Fibroblast of mammary gland (primary cell): ENCODE results near the gene GP1BA.

Source experiments
- DNase-seq: peaks from one replicate; pipeline ENCODE4 v3.0.0-alpha.2; 2010; ENCODE audit warnings: low read depth
- H3K4me3 ChIP-seq: 2 replicates; pipeline ENCODE4 v1.5.1; 2011; ENCODE audit warnings: low read depth, mild to moderate bottlenecking, low read length, moderate library complexity; ENCODE audit not compliant: control insufficient read depth
- TF ChIP-seq, protein P1 (sequence below): conservative IDR thresholded peaks from 2 replicates; pipeline ENCODE4 v1.5.1; 2011; ENCODE audit warnings: low read depth, low read length, inconsistent platforms; ENCODE audit not compliant: control insufficient read depth, insufficient read depth

GP1BA gene

DNA sequence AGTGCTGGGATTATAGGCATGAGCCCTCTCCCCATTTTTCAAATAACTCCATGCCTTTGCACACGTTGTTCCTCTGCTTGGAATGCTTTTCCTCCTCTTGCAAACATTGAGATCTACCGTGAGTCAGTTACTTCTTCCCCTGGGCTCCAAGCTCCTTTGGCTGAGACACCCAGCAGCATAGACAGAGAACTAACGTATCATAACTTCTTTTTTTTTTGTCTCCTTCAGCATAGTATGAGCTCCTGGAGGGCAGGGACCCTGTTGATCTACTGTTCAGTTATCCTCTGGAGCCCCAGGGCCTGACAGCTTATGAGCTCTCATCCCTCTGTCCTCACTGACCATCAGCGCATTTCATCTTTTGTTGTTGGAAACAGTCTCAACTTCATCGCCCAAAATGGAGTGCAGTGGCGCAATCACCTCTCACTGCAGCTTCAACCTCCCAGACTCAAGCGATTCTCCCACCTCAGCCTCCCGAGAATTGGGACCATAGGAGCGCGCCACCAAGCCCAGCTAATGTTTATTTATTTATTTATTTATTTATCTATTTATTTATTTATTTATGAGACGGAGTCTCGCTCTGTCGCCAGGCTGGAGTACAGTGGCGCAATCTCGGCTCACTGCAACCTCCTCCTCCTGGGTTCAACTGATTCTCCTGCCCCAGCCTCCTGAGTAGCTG lies 33.4 kb downstream of the GP1BA start:
- TF ChIP-seq, protein P1, sequence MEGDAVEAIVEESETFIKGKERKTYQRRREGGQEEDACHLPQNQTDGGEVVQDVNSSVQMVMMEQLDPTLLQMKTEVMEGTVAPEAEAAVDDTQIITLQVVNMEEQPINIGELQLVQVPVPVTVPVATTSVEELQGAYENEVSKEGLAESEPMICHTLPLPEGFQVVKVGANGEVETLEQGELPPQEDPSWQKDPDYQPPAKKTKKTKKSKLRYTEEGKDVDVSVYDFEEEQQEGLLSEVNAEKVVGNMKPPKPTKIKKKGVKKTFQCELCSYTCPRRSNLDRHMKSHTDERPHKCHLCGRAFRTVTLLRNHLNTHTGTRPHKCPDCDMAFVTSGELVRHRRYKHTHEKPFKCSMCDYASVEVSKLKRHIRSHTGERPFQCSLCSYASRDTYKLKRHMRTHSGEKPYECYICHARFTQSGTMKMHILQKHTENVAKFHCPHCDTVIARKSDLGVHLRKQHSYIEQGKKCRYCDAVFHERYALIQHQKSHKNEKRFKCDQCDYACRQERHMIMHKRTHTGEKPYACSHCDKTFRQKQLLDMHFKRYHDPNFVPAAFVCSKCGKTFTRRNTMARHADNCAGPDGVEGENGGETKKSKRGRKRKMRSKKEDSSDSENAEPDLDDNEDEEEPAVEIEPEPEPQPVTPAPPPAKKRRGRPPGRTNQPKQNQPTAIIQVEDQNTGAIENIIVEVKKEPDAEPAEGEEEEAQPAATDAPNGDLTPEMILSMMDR: no peak
- H3K4me3 ChIP-seq: no peak overlapping the region
- no peak for DNase-seq

DNA sequence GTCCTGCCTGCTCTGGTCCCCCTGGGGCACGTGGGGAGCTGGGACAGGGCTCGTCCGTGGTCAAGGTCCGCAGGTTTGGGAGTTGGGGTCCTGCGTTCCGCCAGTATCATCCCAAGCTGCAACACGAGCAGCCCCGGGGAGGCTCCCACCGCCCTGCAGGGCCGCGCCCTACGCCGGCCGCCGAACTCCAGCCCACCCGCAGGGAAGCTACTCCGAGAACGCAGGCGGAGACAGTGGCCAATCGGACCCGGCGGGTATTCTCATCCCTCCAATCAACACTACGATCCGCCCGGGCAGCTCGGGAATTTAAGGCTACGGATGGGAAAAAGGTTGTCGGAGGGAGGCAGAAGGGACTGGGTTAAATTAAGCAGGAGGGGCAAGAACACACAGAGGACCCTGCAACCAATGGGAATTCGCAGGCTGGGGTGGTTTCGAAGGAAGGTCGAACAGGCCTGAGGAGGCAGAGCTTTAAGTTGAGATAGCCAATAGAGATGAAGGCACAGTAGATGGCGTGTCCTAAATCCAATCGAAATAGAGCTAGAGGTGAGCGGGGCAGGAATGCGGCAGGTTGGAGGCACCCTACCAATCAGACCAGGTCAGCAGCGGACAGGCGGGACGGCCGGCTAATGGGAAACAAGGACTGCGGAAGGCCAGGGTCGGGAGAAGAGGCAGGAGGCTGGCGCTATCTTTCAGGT lies 34.9 kb downstream of the GP1BA start:
- peak; percentile 100 for DNase-seq
- TF ChIP-seq, protein P1: no peak
- peak overlapping the region; percentile 93 for H3K4me3 ChIP-seq

DNA sequence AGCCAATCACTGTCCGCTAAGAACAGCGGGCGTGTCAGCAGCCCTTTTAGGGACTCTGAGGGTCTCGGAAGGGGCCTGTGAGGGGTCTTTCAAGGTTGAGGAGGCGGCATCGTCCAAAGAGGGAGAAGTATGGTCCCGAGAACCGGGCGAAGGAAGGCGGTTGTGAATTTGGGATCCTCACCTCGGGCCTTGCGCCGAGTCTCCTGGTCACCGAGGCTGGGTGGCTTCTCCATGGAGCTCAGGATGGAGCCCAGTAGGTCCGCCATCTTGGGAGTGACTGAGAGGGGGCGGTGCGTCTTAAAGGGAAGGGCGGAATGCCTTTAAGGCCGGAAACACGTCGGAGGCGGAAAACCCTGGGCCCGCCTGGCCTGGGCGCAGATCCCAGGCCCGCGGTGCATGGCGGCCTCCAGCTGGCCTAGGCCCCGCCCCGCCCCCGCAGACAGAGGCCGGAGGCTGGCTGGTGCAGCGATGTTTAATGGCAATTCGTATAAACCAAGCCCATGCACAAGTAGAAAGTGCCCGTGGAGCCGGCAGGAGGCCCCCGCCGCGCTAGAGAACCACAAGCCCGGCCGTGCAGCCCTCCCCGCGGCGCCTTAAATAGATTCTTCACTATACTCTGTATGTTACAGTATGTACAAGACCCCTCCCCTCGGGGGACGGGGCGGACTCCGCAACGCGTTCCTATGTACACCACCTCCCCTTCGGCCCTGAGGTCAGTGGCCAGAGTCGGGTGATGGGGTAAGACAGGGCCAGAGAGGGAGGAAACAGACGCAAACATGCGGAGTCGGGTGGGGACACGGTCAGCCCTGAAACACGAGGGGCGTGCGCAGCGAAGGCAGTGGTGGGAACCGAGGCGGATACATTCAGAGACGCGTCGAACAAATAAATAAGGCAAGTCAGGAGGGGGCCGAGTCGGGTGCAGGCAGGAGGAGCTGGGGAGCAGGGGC lies 35.7 kb downstream of the GP1BA start, which contains the start of gene SPAG7:
Gene SPAG7 (minus strand): TSS at position 279 of the 947 bp plus-strand sequence. CDS start 13 bp downstream, at position 266.
- TF ChIP-seq, protein P1: no peak
- peak within 1 kb of the TSS; percentile 93 for H3K4me3 ChIP-seq
- DNase-seq: peak; percentile 98

DNA sequence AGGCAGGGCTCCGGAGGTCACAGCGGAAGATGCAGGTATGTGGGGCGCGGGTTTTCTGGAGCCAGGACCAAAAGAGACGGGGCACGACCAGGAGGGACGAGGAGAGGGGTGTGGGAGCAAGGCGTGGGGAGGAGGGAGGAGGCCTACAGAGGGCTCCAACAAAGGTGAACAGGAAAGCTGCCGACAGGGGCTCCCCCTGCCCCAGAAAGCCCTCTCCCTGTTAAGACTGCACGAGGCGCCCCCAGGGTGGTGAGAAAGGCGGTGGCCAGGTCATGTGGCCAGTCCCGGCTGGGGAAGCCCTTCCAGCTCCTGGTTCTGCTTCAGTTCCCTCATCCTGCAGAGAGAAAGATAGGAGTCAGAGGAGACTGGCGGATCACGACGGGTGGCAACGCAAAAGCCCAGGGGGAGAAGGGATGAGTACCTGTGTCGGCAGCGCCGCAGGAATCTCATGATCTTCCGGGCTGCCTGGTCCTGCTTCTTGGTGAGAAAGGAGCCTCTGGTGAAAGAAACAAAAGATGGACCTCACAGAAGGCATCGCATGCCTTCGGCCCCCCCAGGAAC lies 36.5 kb downstream of the GP1BA start:
- TF ChIP-seq, protein P1: no peak
- H3K4me3 ChIP-seq: peak overlapping the region; percentile 93
- no peak for DNase-seq

DNA sequence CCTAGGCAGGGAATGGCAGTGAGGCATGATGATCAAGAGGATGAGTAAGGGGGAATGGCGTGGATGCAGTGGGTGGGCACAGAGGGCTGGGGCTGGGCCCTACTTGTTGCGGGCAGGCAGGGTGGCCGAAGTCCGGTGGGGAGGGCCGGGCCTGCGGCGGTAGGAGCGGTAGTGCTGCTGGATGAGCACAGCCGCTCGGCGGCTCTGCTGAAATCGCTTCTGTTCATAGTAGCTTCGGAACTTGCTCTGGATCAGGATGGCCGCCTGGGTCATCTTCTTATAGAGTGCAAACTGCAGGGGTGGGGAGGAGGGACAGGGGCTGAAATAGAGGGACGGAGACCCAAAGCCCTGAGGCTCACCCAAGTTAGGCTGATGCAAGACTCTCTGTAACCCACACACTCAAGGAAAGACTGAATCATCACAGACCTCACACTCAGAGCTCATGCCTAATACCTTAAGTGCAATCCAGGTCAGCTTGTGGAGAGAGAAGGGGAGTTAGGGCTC lies 37.0 kb downstream of the GP1BA start:
- peak overlapping the region; percentile 93 for H3K4me3 ChIP-seq
- DNase-seq: peak; percentile 96
- TF ChIP-seq, protein P1: no peak
